ENCODE data around the gene PANX2.

- no peak for TF ChIP-seq CTCF (IDR thresholded peaks at IDR 0.05)
- TF ChIP-seq POLR2A (IDR thresholded peaks at IDR 0.05), result no peak
These were observed at the start of gene PANX2 for GRCh38 chr22:50170453-50171318.
